NB4 (cell line): ENCODE results near the gene FBXW11.

Experiments
- CTCF ChIP-seq: IDR thresholded peaks from one replicate; pipeline ENCODE4 v1.5.1; 2012; ENCODE audit warnings: low read depth, low read length
- MAX ChIP-seq: IDR thresholded peaks from 2 replicates; pipeline ENCODE4 v1.6.1; 2011; ENCODE audit warnings: low read depth, low read length
- POLR2A ChIP-seq: IDR thresholded peaks from 2 replicates; pipeline ENCODE4 v1.6.1; 2011; ENCODE audit warnings: mild to moderate bottlenecking; ENCODE audit not compliant: insufficient read length; ENCODE audit errors: extremely low read depth

GRCh38 chr5:171898386-171898785 is 108.1 kb downstream of the FBXW11 start:
- no peak for TF ChIP-seq CTCF
- no peak for TF ChIP-seq POLR2A
- no peak for TF ChIP-seq MAX
